Measurements from ENCODE around the gene INPP5A.

Gene INPP5A

DNA sequence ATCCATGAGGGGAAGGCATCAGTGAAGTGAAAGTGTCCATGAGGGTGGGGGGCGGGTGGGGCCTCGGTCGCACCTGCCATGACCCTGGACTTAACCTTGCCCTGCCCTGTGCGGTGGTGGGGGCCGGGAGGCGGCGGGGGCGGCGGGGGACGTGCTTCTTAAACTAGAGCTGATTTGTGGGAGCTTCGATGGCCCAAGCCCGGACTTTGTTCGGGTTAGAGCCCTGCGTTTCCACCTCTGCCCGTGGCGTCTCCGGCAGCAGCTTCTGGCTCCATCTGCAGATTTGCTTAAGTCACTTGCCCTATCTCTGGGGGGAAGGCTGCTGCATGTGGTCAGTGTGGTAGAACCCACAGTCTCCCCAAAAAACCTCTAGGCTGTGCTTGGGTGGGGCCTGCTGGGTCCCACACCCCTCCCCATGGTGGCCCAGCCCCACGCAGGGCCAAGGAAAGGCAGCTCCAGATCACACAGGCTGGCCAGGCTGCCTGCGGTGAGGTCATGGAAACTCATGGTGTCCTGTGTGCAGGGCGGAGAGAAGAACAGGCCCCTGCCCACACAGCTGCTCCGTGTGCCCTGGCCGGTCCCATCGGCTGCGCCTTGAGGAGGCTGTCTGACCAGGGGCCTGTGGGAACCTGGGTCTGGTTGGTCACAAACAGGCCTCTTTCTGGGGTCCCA lies 93.2 kb downstream of the INPP5A start:
- no peak for DNase-seq (ENCODE audit: low read depth)

GRCh38 chr10:132631338-132631735 lies 93.8 kb downstream of the INPP5A start:
- no peak for DNase-seq (ENCODE audit: low read depth)

GRCh38 chr10:132632091-132632561 lies 94.5 kb downstream of the INPP5A start:
- DNase-seq (ENCODE audit: low read depth), result no peak

- DNase-seq (ENCODE audit: low read depth), result no peak
Observed at GRCh38 chr10:132632851-132633684, 95.5 kb downstream of the INPP5A start.

DNA sequence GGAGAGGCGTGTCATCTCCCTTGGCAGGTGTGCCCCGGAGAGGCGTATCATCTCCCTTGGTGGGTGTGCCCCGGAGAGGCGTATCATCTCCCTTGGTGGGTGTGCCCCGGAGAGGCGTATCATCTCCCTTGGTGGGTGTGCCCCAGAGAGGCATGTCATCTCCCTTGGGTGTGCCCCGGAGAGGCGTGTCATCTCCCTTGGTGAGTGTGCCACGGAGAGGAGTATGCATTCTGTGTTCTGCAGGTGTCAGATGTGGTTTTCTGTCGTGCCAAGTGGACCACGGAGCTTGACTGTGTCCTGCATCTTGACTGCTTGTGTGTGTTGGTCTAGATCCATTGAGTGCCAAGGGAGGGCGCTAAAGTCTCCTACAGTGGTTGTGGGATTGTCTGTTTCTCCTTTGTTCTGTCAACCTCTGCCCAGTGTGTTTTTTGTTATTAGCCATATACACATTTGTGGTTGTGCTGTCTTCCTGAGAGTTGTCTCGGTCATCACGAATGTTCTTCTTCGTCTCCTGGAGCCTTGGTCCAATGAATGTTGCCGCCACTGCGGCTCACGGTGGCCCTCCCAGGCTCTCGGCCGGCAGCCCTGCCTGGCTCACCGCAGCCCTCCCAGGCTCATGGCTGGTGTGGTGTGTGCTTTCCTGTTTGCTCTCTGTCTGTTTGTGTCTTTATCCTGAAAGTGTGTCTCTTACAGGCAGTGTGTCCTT lies 96.8 kb downstream of the INPP5A start:
- no peak for DNase-seq (ENCODE audit: low read depth)

GRCh38 chr10:132634947-132635271 lies 97.3 kb downstream of the INPP5A start:
- no peak for DNase-seq (ENCODE audit: low read depth)

DNA sequence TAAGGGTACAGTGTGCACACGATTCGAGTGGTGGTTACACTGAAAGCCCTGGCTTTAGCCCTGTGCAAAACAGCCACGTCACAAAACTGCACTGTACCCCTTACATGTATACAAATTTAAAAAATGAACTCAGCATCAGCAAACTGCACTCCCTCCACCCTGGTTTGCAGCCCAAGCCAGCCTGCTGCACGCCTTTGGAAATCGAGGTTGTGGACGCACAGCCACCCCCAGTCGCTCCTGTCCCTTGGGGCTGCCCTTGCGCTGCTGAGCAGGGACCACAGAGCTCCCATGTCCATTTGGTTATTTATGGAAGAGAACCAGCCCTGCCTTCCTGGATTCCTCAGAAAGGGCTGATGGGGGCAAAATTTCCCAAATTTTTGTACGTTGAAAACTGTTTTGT lies 98.8 kb downstream of the INPP5A start:
- no peak for DNase-seq (ENCODE audit: low read depth)

DNA sequence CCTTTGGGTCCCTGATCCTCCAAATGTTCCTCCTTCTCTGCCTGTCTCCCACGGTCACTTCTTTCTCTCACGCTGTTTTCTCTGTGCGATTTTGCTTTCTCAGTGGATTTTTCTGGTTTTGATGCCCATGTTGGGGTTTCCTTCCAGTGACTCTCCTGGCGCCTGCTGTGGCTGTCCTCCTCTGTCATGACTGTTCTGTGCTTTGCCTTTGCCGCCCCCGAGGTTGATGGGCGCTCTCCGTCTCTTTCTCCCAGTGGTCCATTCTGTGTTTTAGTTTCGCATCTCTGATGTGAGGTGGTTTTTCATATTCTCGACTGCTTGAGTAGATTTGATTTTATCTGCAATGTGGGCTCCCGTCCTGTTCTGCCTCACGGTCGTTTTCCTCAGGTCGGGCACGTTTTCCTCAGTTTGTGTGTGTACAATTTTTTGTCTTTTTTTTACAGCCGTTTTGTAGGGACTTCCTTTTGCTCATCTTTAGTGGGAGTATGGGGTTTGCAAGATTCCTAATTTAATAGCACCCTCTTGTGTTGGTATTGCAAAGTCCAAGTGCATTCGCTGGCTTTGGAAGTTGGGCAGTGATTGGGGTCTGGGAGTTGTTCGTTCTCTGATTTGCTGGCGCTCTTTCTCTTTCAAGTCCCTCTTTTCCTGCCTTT lies 100.0 kb downstream of the INPP5A start:
- no peak for DNase-seq (ENCODE audit: low read depth)

GRCh38 chr10:132638130-132638515 lies 100.5 kb downstream of the INPP5A start:
- DNase-seq (ENCODE audit: low read depth), result no peak

- DNase-seq (ENCODE audit: low read depth), result no peak
Observed at GRCh38 chr10:132639470-132639869, 101.9 kb downstream of the INPP5A start.

DNA sequence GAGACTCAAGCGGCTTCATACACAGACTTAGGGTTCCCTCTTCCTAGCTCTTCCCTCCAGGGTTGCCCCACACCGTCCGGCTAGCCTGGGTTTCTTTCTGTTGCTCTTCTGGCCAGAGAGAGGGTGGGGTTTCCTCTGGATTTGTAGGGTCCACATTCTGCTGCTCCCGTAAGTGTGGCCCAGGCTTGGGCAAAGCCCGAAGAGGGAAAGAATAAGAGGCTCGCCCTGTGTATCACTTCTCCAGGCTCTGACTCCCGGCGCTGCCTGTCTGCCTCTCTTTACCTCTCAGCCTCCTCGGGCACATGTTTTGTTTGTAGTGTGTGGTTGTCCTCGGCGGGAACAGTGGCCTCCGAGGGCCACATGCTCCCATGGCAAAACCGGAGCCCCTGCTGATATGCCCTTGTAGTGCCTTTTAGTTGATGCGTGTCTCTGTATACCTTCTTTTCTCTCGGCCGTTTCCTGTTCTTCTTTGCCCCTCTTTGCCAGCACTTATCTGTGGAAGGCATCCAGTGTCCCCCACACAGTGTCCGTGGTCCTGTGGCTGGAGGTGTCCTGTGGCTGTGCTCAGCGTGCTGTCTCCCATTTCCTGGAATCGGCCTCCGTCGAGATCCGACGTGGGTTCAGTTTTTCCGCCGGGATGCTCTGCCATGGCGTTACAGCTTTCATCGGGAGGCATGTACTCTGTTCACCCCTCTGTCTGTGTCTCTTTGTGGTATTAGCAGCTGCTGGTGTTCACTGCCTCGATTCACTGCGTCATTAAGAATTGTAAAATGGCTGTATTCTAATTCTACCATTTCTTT lies 102.9 kb downstream of the INPP5A start:
- no peak for DNase-seq (ENCODE audit: low read depth)

GRCh38 chr10:132641401-132641800 lies 103.8 kb downstream of the INPP5A start:
- DNase-seq (ENCODE audit: low read depth), result no peak

DNA sequence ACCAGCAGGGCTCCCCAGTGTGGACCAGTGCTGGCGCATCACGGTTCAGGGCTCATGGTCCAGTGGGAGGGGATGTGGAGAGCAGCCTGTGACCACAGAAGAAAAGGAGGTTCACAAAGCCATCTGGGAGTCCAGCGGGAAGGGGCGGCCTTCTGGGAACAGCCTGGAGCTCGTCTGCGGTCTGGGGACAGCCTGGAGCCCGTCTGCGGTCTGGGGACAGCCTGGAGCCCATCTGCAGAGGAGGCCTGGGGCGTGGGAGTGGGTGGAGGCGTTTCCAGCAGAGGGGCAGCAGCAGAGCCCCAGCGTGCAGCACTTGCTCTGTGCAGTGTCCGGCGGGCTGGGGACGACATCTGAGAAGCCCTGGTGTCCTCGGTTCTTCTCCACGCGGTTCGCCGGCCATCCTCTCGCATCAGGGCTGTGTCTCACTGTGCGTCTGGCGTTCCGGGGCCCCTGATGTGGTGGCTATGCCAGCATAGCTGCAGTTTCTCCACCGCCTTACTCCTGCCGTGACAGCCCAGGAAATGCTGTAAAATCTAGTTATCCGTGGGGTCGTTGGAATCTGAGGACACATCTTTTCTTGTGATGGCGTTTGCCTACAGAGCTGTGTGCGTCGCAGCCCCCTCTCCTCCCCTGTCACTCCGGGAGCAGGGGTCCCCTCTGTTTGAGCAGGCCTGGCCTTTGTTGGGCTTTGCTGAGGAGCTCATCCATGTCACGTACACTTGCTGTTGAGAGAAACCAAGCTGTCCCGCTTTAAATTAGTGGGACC lies 104.6 kb downstream of the INPP5A start:
- DNase-seq (ENCODE audit: low read depth), result no peak

GRCh38 chr10:132642732-132643008 lies 105.1 kb downstream of the INPP5A start:
- no peak for DNase-seq (ENCODE audit: low read depth)

DNA sequence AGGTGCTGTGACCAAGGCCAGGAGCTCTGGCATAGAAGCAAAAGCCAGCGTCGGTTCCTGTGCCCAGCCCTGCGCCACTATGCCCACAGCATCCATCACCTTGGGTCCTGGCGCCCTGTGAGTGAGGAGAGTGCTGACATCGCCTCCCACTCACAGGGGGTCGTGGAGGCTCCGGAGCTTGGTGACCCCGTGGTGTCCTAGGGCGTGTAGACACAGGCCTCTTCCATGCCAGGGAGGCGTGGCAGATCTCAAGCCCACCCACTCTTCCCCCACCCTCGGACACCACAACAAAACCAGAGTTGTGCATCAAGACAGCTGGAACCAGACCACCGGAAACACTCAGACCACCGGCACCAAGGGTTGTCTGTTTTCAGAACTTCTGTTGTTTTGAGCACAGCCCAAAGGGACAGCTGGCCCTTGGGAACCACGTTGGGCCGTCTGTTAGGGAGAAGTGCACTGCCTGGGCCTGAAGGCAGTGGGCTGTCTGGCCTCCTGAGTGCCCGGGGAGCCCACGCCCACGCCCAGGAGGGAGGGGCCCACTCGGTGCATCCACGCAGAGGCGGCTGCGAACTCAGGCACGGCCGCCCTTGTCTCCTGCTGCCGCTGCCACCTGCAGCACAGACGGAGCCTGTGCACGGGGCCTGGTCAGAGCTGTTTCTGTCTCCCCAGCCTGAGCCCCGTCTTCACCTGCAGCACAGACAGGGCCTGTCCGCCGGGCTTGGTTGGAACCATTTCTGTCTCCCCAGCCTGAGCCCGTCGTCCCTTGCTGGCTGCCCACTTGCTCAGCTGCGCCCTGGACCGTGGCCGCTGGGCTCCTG lies 106.3 kb downstream of the INPP5A start:
- no peak for DNase-seq (ENCODE audit: low read depth)

DNA sequence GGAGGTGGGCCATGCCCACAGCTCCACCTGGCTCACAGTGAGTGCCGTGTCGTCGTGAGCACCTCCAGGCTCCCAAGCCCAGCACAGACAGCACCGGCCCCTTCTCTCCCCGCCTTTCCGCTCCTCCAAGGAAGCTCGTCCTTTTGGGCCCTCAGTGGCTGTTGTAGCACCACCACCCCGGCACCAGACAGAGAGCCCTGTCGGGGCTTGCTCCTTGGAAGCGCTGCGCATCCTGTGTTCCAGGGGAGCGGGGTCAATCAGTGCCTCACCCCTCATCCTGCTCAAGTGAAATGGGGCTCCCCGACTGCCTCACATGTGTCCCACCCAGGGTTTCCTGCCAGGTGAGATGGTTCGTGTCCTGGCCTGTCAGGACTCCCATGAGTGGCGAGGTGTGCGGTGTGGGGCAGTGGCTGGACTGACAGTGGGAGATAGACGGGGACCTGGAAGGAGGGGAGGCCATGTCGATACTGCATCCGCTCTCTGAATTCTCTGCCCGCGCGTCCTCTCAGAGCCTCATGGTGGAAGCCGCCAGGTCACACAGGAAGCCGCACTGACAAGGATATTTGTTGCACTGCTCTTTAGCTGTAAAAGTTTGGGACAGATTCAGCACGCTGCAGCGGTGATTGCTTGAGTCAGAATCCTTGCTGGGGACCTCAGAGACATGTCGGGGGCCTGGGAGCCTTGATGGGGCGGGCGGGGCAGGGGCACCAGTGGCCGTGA lies 107.1 kb downstream of the INPP5A start:
- no peak for DNase-seq (ENCODE audit: low read depth)

- no peak for DNase-seq (ENCODE audit: low read depth)
Observed at GRCh38 chr10:132645247-132645530, 107.6 kb downstream of the INPP5A start.

DNA sequence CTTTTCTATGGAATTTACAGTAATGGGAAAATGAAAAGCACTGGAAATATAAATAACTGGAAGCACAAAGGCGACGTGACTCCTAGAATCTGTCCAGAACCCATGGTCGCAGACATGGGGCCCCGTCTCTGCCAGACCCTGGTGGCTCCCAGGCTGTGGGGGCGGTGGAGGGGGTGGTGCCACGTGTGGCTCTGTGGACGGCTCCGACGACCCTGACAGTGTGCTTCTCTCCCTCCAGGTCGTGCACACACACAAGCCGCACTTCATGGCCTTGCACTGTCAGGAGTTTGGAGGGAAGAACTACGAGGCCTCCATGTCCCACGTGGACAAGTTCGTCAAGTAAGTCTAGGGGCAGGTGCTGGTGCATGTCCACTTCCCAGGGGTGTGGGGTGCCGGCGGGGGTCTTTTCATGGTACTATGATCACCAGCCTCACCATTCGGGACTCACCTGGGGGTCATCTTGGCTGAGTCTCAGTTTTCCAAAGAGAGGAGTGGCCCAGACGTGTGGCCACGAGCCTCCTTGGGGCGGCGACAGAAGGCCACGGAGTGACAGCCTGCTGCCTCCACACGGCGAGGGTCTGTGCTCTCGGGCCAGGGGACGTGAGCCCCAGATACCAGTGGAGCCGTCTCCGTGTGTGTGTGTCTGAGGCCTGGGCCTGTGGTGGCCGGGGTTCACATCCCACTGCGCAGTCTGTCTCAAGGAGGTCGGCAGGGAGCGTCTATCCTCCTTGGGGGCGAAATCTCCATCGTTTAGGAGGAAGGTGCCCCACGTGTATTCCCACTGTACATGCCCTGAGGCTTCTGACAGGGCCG lies 108.2 kb downstream of the INPP5A start:
- no peak for DNase-seq (ENCODE audit: low read depth)
